OCI-LY7 (cell line): ENCODE results near the gene B3GAT1.

Source experiments
- EZH2phosphoT487 ChIP-seq: fragments of 200-600 bp; sonication (generic); IDR thresholded peaks from 2 replicates; pipeline ENCODE4 v1.6.1; 2018; ENCODE audit warnings: low read depth, borderline replicate concordance, mild to moderate bottlenecking, mixed run types, antibody characterized with exemption, low read length, moderate library complexity, mixed read lengths
- TF ChIP-seq, protein P1 (sequence below): fragments of 200-600 bp; sonication (generic); conservative IDR thresholded peaks from 2 replicates; pipeline ENCODE4 v1.5.1; 2014; ENCODE audit warnings: mild to moderate bottlenecking, antibody characterized with exemption, low read length, moderate library complexity, mixed read lengths

DNA sequence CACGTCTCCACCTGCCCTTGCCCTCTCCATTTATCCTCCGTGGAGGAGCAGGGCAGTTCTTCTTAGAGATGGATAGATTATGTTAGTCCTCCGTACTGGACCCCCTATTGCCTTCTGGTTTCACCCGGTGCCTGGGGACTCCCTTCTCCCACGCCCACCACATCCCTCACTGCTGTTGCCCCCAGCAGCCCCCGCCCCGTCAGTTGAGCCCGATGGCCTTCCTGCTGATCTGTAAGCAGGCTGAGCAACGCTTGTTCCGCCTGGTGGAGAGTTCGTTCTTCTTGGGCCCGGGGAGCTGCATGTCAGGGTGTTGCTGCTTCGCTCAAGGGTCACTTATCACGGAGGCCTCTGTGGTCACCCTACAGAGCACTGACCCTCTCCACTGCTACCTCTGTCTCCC is 34.2 kb downstream of the B3GAT1 start:
- TF ChIP-seq, protein P1, sequence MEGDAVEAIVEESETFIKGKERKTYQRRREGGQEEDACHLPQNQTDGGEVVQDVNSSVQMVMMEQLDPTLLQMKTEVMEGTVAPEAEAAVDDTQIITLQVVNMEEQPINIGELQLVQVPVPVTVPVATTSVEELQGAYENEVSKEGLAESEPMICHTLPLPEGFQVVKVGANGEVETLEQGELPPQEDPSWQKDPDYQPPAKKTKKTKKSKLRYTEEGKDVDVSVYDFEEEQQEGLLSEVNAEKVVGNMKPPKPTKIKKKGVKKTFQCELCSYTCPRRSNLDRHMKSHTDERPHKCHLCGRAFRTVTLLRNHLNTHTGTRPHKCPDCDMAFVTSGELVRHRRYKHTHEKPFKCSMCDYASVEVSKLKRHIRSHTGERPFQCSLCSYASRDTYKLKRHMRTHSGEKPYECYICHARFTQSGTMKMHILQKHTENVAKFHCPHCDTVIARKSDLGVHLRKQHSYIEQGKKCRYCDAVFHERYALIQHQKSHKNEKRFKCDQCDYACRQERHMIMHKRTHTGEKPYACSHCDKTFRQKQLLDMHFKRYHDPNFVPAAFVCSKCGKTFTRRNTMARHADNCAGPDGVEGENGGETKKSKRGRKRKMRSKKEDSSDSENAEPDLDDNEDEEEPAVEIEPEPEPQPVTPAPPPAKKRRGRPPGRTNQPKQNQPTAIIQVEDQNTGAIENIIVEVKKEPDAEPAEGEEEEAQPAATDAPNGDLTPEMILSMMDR, result no peak
- TF ChIP-seq EZH2phosphoT487, result no peak
